Prostate gland (tissue), 2 donors: ENCODE data around the gene ECSCR.

ENCODE experiments used
- CTCF ChIP-seq, 4 experiments: fragments of 200-600 bp in 2 of 4; fragments of 450-650 bp in 2 of 4; sonication (generic) in 2 of 4; IDR thresholded peaks; 1 replicate in 3 of 4; 2 replicates in 1 of 4; pipeline ENCODE4 v1.5.1; 2016 to 2019; ENCODE audit warnings: antibody characterized with exemption in 4 of 4, mild to moderate bottlenecking in 2 of 4, moderate library complexity in 2 of 4
- POLR2AphosphoS5 ChIP-seq: sonication (generic); formaldehyde crosslinking; IDR thresholded peaks from one replicate; pipeline ENCODE4 v1.6.1; 2017; ENCODE audit warnings: antibody characterized with exemption

GRCh38 chr5:139457653-139458306 is 4.8 kb downstream of the ECSCR start:
- TF ChIP-seq CTCF (IDR thresholded peaks at IDR 0.05) (no peak), POLR2AphosphoS5 (no peak)
